ENCODE data around the gene BTBD2. TPM values are rescaled to one million over a fixed set of nuclear protein-coding genes. Genes with fewer than 3 reads are reported as not detected.

Gene BTBD2
- polyA plus RNA-seq, 2 donors: 40.0 to 48.9 TPM

GRCh38 chr19:2016041-2016807 is 710 bp upstream of the BTBD2 start:
- 46% methylated on average over 23 of the region's 23 CpGs for WGBS, 2 donors
- Histone ChIP-seq H3K4me3 (ENCODE audit: low read depth in 1 of 2, low read length in 2 of 2) (peak overlapping the region in 1 of 2 donors; percentile 13), H3K4me1 (ENCODE audit: control insufficient read depth in 2 of 2, insufficient read depth in 2 of 2, low read length in 1 of 2) (peaks cover 0 to 2% of the 10 kb centered on the region in 2 donors), H3K27ac (ENCODE audit: low read depth in 2 of 2, low read length in 1 of 2) (peak overlapping the region; percentile 20 to 79), H3K9me3 (ENCODE audit: control insufficient read depth in 2 of 2, insufficient read depth in 1 of 2, low read depth in 1 of 2, low read length in 1 of 2) (no peaks in the 10 kb centered on the region), H3K36me3 (ENCODE audit: control insufficient read depth in 2 of 2, insufficient read depth in 2 of 2, low read length in 1 of 2) (peaks cover 0 to 9% of the 10 kb centered on the region in 2 donors), H3K27me3 (ENCODE audit: control insufficient read depth in 1 of 2, insufficient read depth in 2 of 2, low read length in 2 of 2) (no peaks in the 10 kb centered on the region)

- H3K4me3 ChIP-seq (ENCODE audit: low read depth in 1 of 2, low read length in 2 of 2): peak overlapping the region; percentile 76 to 79
- peak overlapping the region; percentile 55 to 66 for H3K27ac ChIP-seq (ENCODE audit: low read depth in 2 of 2, low read length in 1 of 2)
- whole genome bisulfite sequencing, 2 donors: 6 to 11% methylated on average over 29 to 74 of the region's 74 CpGs
Measured at GRCh38 chr19:2014731-2015607, 545 bp downstream of the BTBD2 start.

GRCh38 chr19:2014131-2014571 is 1.4 kb downstream of the BTBD2 start:
- WGBS, 2 donors: 69 to 70% methylated on average over 5 of the region's 5 CpGs
- Histone ChIP-seq H3K9me3 (ENCODE audit: control insufficient read depth in 2 of 2, insufficient read depth in 1 of 2, low read depth in 1 of 2, low read length in 1 of 2) (no peaks in the 10 kb centered on the region), H3K27me3 (ENCODE audit: control insufficient read depth in 1 of 2, insufficient read depth in 2 of 2, low read length in 2 of 2) (no peaks in the 10 kb centered on the region), H3K36me3 (ENCODE audit: control insufficient read depth in 2 of 2, insufficient read depth in 2 of 2, low read length in 1 of 2) (peaks cover 0 to 13% of the 10 kb centered on the region in 2 donors), H3K4me3 (ENCODE audit: low read depth in 1 of 2, low read length in 2 of 2) (peak overlapping the region in 1 of 2 donors; percentile 76), H3K27ac (ENCODE audit: low read depth in 2 of 2, low read length in 1 of 2) (no peak overlapping the region), H3K4me1 (ENCODE audit: control insufficient read depth in 2 of 2, insufficient read depth in 2 of 2, low read length in 1 of 2) (peaks cover 0 to 2% of the 10 kb centered on the region in 2 donors)

More at GRCh38 chr19:2014731-2015607, 545 bp downstream of the BTBD2 start:
- H3K27me3 ChIP-seq (ENCODE audit: control insufficient read depth in 1 of 2, insufficient read depth in 2 of 2, low read length in 2 of 2): no peaks in the 10 kb centered on the region
- H3K9me3 ChIP-seq (ENCODE audit: control insufficient read depth in 2 of 2, insufficient read depth in 1 of 2, low read depth in 1 of 2, low read length in 1 of 2): no peaks in the 10 kb centered on the region
- peaks cover 0 to 2% of the 10 kb centered on the region in 2 donors for H3K4me1 ChIP-seq (ENCODE audit: control insufficient read depth in 2 of 2, insufficient read depth in 2 of 2, low read length in 1 of 2)
- H3K36me3 ChIP-seq (ENCODE audit: control insufficient read depth in 2 of 2, insufficient read depth in 2 of 2, low read length in 1 of 2): peaks cover 0 to 13% of the 10 kb centered on the region in 2 donors

- WGBS, 2 donors: 87 to 94% methylated on average over 6 of the region's 6 CpGs
- Histone ChIP-seq H3K4me1 (ENCODE audit: control insufficient read depth in 2 of 2, insufficient read depth in 2 of 2, low read length in 1 of 2) (peaks cover 0 to 2% of the 10 kb centered on the region in 2 donors), H3K9me3 (ENCODE audit: control insufficient read depth in 2 of 2, insufficient read depth in 1 of 2, low read depth in 1 of 2, low read length in 1 of 2) (no peaks in the 10 kb centered on the region), H3K27ac (ENCODE audit: low read depth in 2 of 2, low read length in 1 of 2) (no peak overlapping the region), H3K4me3 (ENCODE audit: low read depth in 1 of 2, low read length in 2 of 2) (no peak overlapping the region), H3K36me3 (ENCODE audit: control insufficient read depth in 2 of 2, insufficient read depth in 2 of 2, low read length in 1 of 2) (peaks cover 0 to 13% of the 10 kb centered on the region in 2 donors), H3K27me3 (ENCODE audit: control insufficient read depth in 1 of 2, insufficient read depth in 2 of 2, low read length in 2 of 2) (no peaks in the 10 kb centered on the region)
Measured at GRCh38 chr19:2013683-2013961, 1.9 kb downstream of the BTBD2 start.

GRCh38 chr19:2012941-2013682 is 2.4 kb downstream of the BTBD2 start:
- Histone ChIP-seq H3K4me3 (ENCODE audit: low read depth in 1 of 2, low read length in 2 of 2) (no peak overlapping the region), H3K27me3 (ENCODE audit: control insufficient read depth in 1 of 2, insufficient read depth in 2 of 2, low read length in 2 of 2) (no peaks in the 10 kb centered on the region), H3K9me3 (ENCODE audit: control insufficient read depth in 2 of 2, insufficient read depth in 1 of 2, low read depth in 1 of 2, low read length in 1 of 2) (no peaks in the 10 kb centered on the region), H3K27ac (ENCODE audit: low read depth in 2 of 2, low read length in 1 of 2) (no peak overlapping the region), H3K4me1 (ENCODE audit: control insufficient read depth in 2 of 2, insufficient read depth in 2 of 2, low read length in 1 of 2) (peaks cover 0 to 2% of the 10 kb centered on the region in 2 donors), H3K36me3 (ENCODE audit: control insufficient read depth in 2 of 2, insufficient read depth in 2 of 2, low read length in 1 of 2) (peaks cover 0 to 13% of the 10 kb centered on the region in 2 donors)
- 77 to 90% methylated on average over 21 of the region's 21 CpGs for WGBS, 2 donors

GRCh38 chr19:2011169-2011568 is 4.3 kb downstream of the BTBD2 start:
- no peak overlapping the region for H3K4me3 ChIP-seq (ENCODE audit: low read depth in 1 of 2, low read length in 2 of 2)

GRCh38 chr19:2010135-2010668 is 5.3 kb downstream of the BTBD2 start:
- no peaks in the 10 kb centered on the region for H3K9me3 ChIP-seq (ENCODE audit: control insufficient read depth in 2 of 2, insufficient read depth in 1 of 2, low read depth in 1 of 2, low read length in 1 of 2)
- 93 to 94% methylated on average over 20 of the region's 20 CpGs for WGBS, 2 donors

More at GRCh38 chr19:2011169-2011568, 4.3 kb downstream of the BTBD2 start:
- no peaks in the 10 kb centered on the region for H3K4me1 ChIP-seq (ENCODE audit: control insufficient read depth in 2 of 2, insufficient read depth in 2 of 2, low read length in 1 of 2)
- no peak overlapping the region for H3K27ac ChIP-seq (ENCODE audit: low read depth in 2 of 2, low read length in 1 of 2)
- H3K27me3 ChIP-seq (ENCODE audit: control insufficient read depth in 1 of 2, insufficient read depth in 2 of 2, low read length in 2 of 2): no peaks in the 10 kb centered on the region
- H3K9me3 ChIP-seq (ENCODE audit: control insufficient read depth in 2 of 2, insufficient read depth in 1 of 2, low read depth in 1 of 2, low read length in 1 of 2): no peaks in the 10 kb centered on the region
- WGBS, 2 donors: 94% methylated on average over 12 of the region's 12 CpGs
- H3K36me3 ChIP-seq (ENCODE audit: control insufficient read depth in 2 of 2, insufficient read depth in 2 of 2, low read length in 1 of 2): peaks cover 0 to 13% of the 10 kb centered on the region in 2 donors

GRCh38 chr19:2003874-2004273 is 11.6 kb downstream of the BTBD2 start:
- Histone ChIP-seq H3K4me1 (ENCODE audit: control insufficient read depth in 2 of 2, insufficient read depth in 2 of 2, low read length in 1 of 2) (no peaks in the 10 kb centered on the region), H3K36me3 (ENCODE audit: control insufficient read depth in 2 of 2, insufficient read depth in 2 of 2, low read length in 1 of 2) (peaks cover 3 to 18% of the 10 kb centered on the region in 2 donors), H3K27me3 (ENCODE audit: control insufficient read depth in 1 of 2, insufficient read depth in 2 of 2, low read length in 2 of 2) (no peaks in the 10 kb centered on the region), H3K4me3 (ENCODE audit: low read depth in 1 of 2, low read length in 2 of 2) (no peak overlapping the region), H3K27ac (ENCODE audit: low read depth in 2 of 2, low read length in 1 of 2) (no peak overlapping the region), H3K9me3 (ENCODE audit: control insufficient read depth in 2 of 2, insufficient read depth in 1 of 2, low read depth in 1 of 2, low read length in 1 of 2) (no peaks in the 10 kb centered on the region)
- WGBS, 2 donors: 89 to 93% methylated on average over 4 of the region's 4 CpGs

More at GRCh38 chr19:2010135-2010668, 5.3 kb downstream of the BTBD2 start:
- Histone ChIP-seq H3K27ac (ENCODE audit: low read depth in 2 of 2, low read length in 1 of 2) (no peak overlapping the region), H3K4me1 (ENCODE audit: control insufficient read depth in 2 of 2, insufficient read depth in 2 of 2, low read length in 1 of 2) (no peaks in the 10 kb centered on the region), H3K27me3 (ENCODE audit: control insufficient read depth in 1 of 2, insufficient read depth in 2 of 2, low read length in 2 of 2) (no peaks in the 10 kb centered on the region), H3K36me3 (ENCODE audit: control insufficient read depth in 2 of 2, insufficient read depth in 2 of 2, low read length in 1 of 2) (peaks cover 0 to 13% of the 10 kb centered on the region in 2 donors), H3K4me3 (ENCODE audit: low read depth in 1 of 2, low read length in 2 of 2) (no peak overlapping the region)

Data from esophagus (tissue), 2 donors.